GM08714 (cell line): ENCODE measurements around the gene FBXW7.

ENCODE experiments used
- H3K4me3 ChIP-seq: fragments of 200-500 bp; sonication (Bioruptor generic); 2 replicates; pipeline ENCODE4 v1.5.1; 2014; ENCODE audit warnings: mild to moderate bottlenecking, low read length, inconsistent platforms
- ZNF274 ChIP-seq: IDR thresholded peaks from 2 replicates; pipeline ENCODE4 v1.6.1; 2012; ENCODE audit warnings: mild to moderate bottlenecking, low read depth, low read length

FBXW7 gene

GRCh38 chr4:152424977-152425376 lies 110.9 kb downstream of the FBXW7 start:
- no peak overlapping the region for H3K4me3 ChIP-seq
- no peak for TF ChIP-seq ZNF274

GRCh38 chr4:152424396-152424795 lies 111.5 kb downstream of the FBXW7 start:
- no peak for TF ChIP-seq ZNF274
- no peak overlapping the region for H3K4me3 ChIP-seq

DNA sequence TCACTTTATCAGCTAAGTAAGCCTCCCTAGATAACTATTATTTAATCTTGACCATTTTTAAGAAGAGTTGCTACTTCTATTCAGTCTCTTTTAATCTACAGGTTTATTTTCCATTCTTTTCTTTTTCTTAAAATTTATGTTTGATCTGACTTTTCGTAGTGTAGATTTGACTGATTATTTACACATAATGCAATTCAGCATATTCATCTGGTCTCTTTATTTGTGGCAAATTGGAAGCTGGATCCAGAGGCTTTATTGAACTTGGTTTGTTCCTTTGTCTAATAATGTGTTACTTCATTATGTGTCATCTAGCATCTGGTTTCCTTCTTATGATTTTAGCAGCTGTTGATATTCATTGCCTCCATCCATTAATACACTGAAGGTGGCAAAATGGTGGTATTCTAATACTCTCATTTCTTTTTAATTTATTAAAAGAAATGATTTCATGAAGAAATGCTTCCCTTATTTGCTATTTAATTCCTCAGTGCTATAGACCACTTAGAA lies 113.0 kb downstream of the FBXW7 start:
- no peak for TF ChIP-seq ZNF274
- no peak overlapping the region for H3K4me3 ChIP-seq

GRCh38 chr4:152421576-152421975 lies 114.3 kb downstream of the FBXW7 start:
- no peak overlapping the region for H3K4me3 ChIP-seq
- no peak for TF ChIP-seq ZNF274

- no peak overlapping the region for H3K4me3 ChIP-seq
- TF ChIP-seq ZNF274 = no peak
Observed at GRCh38 chr4:152419809-152420208, 116.1 kb downstream of the FBXW7 start.

- no peak for TF ChIP-seq ZNF274
- no peak overlapping the region for H3K4me3 ChIP-seq
Observed at GRCh38 chr4:152417673-152418072, 118.2 kb downstream of the FBXW7 start.

GRCh38 chr4:152415980-152416379 lies 119.9 kb downstream of the FBXW7 start:
- TF ChIP-seq ZNF274 = no peak
- H3K4me3 ChIP-seq = no peak overlapping the region

DNA sequence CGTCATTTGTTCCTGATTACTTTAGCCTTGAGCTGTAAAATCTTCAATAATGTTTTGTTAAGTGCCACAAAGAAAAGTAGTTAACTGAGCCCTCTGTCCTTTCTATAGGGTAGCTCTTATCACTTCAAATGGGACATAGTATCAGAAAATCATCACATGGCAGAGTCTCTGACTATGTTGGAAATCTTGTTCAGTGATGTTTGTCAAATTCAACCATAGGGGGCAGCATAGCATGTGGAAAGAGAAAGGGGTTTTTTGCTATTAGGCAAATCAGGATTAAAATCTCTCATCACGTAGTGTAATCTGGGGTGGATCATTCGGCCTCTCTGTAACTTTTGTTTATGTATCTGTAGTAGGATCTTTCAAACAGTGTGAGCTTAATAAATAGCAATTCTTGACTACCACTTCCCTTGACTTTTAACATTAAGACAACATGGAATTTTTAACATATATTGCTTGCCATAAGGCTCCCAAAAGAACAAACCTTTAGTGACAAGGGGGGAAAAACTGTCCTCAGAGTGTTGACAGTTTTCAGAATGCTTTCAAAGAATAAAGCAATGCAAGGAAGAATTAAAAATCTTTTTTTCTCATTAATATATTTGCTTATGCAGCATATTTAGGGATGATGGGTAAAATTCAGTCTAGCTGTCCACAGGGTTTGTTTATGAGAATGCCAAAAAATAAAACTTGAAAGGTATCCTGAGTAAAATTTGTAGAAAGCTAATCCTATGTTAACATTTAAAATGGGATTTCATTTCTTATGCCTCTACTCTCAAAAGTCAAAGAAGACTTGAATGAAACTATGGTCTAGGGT lies 127.2 kb downstream of the FBXW7 start:
- H3K4me3 ChIP-seq = no peak overlapping the region
- no peak for TF ChIP-seq ZNF274

GRCh38 chr4:152401424-152401823 lies 134.5 kb downstream of the FBXW7 start:
- TF ChIP-seq ZNF274 = no peak
- no peak overlapping the region for H3K4me3 ChIP-seq

DNA sequence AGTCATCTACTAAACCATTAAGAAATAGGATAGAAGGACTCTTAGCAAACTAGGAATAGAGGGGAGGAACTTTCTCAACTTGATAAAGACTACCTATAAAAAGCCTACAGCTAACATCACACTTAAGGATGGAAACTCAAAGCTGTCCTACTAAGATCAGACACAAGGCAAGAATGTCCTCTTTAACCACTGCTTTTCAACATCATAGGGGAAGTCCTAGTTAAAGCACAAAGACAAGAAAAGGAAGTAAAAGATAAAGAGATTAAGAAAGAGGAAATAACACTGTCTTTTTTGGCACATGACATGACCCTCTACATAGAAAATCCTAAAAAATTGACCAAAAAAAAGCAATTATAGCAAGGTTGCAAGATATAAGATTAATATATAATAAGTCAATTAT lies 136.6 kb downstream of the FBXW7 start:
- no peak for TF ChIP-seq ZNF274
- no peak overlapping the region for H3K4me3 ChIP-seq

DNA sequence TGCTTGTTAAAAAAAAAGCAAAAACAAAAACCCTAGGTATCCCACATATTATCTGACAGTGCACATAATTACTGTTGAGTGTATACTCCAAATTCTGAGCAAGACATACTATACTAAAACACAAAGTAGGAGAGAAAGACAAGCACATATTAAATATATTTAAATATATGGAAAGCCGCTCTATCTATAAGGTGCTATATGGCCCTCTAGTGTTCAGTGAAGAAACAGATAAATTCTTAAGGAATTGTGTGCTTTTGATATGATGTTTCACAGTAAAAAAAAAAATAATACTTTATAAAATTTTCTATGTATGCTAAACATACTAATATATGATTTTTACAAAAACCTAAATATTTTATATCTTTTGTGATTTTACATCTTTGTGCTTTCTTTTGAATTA lies 137.8 kb downstream of the FBXW7 start:
- no peak for TF ChIP-seq ZNF274

GRCh38 chr4:152394791-152395190 lies 141.1 kb downstream of the FBXW7 start:
- H3K4me3 ChIP-seq = no peak overlapping the region
- TF ChIP-seq ZNF274 = no peak

More for the DNA sequence above, 137.8 kb downstream of the FBXW7 start:
- no peak overlapping the region for H3K4me3 ChIP-seq

- no peak overlapping the region for H3K4me3 ChIP-seq
- TF ChIP-seq ZNF274 = no peak
Observed at GRCh38 chr4:152392079-152392478, 143.8 kb downstream of the FBXW7 start.

DNA sequence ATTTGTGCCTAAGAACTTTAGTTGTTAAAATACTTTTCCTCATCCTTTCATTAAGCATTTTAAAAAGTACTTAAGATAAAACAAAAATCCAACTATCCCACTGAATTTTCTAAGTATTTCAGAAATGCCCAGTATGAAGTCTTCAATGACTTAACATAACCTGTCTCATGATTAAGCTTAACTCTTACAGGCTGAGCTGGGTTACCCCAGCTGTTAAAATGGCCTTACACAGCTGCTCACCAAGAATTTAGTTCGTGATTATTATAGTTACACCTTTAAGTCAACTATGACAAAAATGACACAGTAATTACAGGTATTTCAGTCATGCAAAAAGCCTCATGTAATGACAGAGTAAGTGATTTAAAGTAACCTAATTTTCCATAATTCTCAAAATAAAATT lies 145.7 kb downstream of the FBXW7 start:
- no peak for TF ChIP-seq ZNF274
- no peak overlapping the region for H3K4me3 ChIP-seq

GRCh38 chr4:152389359-152389758 lies 146.5 kb downstream of the FBXW7 start:
- no peak for TF ChIP-seq ZNF274
- H3K4me3 ChIP-seq = no peak overlapping the region
